GM21526 (cell line): Measurements from ENCODE around the gene SNURF.
A peak's percentile ranks its signal among the peaks of the same experiment; 100 is the strongest.
"Not testable (repeated sequence)": the region's sequence is repeated elsewhere in the genome, so short reads cannot be mapped to it uniquely, and the experiment has no call there.

Experiments
- ATAC-seq: cut with Tn5 transposase; IDR thresholded peaks from one replicate; pipeline ENCODE4 v1.9.1; 2021; ENCODE audit warnings: moderate library complexity; ENCODE audit not compliant: unreplicated experiment, low FRiP score

Gene SNURF, protein sequence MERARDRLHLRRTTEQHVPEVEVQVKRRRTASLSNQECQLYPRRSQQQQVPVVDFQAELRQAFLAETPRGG

GRCh38 chr15:24954783-24955530 is at the start of gene SNURF, which contains the start of gene SNRPN:
Gene SNURF (plus strand): TSS chr15:24954987. CDS start chr15:24955049, 62 bp downstream.
Gene SNRPN (plus strand): TSS chr15:24954987. CDS start chr15:24974454, 19,467 bp downstream.
- no peak for ATAC-seq

- no peak for ATAC-seq
Measured at GRCh38 chr15:24916305-24917009, 38.3 kb upstream of the SNURF start.

DNA sequence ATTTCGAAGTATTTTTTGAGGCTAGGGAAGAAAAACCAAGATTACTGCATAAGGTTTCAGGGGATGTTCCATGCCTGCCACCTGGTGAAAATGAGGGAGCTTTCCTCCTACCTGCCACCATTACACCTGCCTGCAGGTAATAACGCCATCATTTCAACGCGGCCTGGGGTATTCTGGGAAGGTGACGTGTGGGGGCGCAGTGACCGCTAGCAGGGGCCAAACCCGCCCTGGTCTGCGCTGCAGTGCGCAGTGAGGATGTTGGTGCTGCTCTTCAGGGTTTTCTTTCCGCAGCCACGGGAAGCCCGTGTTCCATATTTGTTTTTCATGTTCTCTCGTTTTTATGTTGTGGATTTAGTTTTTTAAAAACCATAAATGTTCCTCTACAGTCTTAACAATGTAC is 37.4 kb upstream of the SNURF start:
- ATAC-seq = no peak

GRCh38 chr15:24919446-24919845 is 35.3 kb upstream of the SNURF start:
- no peak for ATAC-seq

DNA sequence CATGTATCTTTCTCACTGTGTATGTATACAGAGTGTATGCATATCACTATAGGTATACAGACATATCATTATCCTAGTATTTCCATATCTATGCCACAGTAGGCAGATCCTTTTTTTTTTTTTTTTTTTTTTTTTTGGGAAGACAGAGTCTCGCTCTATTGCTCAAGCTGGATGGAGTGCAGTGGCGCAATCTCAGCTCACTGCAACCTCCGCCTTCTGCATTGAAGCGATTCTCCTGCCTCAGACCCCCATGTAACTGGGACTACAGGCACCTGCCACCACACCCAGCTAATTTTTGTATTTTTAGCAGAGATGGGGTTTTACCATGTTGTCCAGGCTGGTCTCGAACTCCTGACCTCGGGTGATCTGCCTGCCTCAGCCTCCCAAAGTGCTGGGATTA is 32.0 kb upstream of the SNURF start:
- not testable (repeated sequence) for ATAC-seq

GRCh38 chr15:24924153-24924552 is 30.6 kb upstream of the SNURF start:
- ATAC-seq = no peak

- no peak for ATAC-seq
Measured at GRCh38 chr15:24924621-24925020, 30.2 kb upstream of the SNURF start.

DNA sequence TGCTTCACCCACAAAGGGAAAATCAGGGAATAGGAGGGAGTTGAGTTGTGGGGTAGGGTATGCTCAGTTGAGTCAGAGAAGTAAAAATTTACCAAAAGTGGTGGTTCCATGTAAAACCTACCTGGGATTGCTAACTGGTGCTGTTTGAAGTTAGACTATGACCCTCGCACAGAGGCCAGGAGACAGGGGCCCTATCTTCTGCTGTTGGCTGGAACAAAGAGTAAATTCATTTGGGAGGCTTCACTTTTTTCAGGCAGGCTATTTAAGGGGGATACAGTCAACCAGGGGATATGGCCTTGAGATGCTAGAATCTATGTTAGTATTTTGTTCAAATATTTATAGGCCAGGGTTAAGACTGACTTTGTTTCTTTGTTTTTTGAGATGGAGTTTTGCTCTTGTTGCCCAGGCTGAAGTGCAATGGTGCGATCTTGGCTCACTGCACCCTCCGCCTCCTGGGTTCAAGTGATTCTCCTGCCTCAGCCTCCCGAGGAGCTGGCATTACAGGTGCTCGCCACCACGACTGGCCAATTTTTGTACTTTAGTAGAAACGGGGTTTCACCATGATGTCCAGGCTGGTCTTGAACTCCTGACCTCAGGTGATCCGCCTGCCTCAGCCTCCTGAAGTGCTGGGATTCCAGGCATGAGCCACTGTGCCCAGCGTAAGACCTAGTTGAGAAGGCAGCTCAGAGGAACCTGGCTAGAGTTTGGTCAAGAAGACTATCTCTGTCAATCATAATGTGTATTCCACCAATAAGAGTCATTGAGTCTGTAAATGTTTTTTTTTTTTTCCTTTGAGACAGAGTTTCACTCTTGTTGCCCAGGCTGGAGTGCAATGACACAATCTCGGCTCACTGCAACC is 22.7 kb upstream of the SNURF start:
- ATAC-seq = not testable (repeated sequence)

- ATAC-seq = no peak
Measured at GRCh38 chr15:24933716-24934115, 21.1 kb upstream of the SNURF start.

DNA sequence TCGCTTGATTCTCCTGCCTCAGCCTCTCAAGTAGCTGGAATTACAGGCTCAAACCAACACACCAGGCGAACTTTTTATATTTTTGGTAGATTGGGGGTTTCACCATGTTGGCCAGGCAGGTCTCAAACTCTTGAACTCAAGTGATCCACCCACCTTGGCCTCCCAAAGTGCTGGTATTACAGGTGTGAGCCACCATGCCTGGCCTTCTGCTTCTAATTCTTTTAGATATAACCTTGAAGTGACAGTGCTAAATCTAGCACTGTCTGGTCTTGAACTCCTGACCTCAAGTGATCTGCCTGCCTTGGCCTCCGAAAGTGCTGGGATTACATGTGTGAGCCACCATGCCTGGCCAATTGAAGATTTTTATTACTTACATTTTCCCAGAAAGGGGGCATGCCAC is 16.6 kb upstream of the SNURF start:
- not testable (repeated sequence) for ATAC-seq

DNA sequence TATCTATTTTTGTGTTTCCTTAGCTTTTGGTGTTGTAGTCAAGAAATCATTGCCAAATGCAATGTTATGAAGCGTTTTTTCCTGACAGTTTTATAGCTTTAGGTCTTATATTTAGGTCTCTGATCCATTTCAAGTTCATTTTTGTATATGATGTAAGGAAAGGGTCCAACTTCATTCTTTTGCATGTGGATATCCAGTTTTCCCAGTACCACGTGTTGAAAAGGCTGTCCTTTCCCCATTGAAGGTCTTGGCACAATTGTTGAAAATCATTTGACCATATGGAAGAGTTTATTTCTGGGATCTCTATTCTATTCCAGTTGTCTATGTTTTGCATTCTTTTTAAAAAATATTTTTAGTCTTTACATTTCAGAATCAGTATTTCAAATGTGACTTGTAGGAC is 14.6 kb upstream of the SNURF start:
- no peak for ATAC-seq

- no peak for ATAC-seq
Measured at GRCh38 chr15:24943361-24943760, 11.4 kb upstream of the SNURF start.

DNA sequence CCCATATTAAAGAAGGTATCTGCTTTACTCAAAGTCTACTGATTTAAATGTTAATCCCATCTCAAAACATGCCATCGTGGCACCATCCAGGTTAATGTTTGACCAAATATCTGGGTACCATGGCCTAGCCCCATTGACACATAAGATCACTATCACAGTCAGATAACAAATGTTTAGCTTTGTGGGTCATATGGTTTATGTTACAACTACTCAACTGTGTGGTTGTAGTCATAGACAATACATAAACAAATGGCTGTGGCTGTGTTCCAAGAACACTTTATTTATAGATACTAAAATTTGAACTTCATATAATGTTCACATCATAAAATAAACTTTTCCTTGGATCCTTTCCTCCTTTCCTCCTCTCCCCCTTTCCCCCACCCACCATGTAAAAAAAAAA is 9.8 kb upstream of the SNURF start:
- ATAC-seq = no peak

DNA sequence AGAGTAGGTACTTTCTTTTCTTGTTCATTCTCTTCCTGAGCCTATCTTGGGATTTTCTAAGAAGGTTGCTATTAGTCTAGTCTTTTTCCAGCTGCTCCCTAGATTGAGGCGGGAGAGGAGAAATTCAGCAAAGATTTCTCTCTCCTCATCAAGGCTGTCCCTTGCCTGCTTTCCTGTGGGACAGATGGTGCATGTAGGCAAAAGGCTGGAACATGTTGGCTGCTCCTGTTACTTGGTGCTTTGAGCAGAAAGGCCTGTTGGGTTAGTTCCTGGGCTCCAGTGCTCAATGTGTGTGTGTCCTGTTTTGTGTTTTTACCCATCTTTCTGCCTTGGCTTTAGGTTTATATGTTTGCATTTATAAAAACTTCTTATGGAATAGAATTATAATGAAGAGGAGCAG is 9.1 kb upstream of the SNURF start:
- ATAC-seq = no peak

- ATAC-seq = no peak
Measured at GRCh38 chr15:24948495-24948894, 6.3 kb upstream of the SNURF start.

DNA sequence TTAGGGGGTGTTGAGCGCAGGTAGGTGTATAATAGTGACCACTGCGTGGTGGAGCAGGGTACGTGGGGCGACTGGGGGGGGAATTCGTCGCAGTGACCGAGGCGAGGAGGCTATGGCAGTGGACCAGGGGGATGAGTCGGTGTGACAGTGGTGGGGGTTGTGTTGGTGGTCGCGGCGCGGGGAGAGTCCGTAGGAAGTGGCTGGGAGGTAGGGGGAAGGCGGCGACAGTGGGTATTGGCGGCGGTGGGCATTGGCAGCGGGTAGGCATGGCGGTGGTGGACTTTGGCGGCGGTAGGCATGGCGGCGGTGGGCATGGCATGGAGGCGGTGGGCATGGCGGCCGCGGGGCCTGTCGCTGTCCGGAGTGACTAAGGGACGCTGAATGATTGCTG is 739 bp downstream of the SNURF start:
- no peak for ATAC-seq

DNA sequence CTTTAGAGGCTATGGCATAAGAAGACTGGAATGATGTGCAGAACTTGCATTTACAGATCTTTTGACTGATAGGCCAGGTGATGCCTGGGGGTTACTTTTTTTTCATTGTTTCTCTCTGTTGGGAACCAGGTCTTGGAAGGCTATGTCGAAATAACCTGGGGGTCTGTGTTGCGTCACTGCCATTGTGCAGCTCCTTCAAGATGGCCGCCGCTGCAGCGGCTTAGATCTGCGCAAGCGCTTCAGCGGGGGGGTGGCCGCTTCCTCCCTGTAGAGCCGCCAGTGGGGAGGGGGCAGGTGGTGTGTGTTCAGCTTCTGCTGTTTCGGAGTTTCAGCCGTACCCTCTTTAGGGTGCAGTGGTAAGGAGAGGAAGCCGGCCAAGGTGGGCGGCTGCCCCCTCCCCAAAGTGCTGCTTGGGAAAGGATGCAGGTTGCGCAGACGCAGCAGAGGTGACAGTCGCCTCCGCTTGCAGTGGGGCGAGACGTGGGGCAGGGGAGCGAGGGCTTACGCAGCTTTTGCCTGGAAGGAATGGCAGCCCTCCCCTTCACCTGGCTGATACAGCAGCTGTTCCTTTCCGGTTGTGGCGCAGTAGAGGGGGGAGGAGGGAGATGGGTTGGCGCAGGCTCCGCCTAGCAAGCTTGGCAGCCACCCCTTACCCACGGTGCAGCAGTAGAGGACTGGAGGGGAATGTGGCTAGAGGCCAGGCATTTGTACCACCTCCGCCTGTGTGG is 1.5 kb downstream of the SNURF start:
- ATAC-seq = peak; percentile 60

DNA sequence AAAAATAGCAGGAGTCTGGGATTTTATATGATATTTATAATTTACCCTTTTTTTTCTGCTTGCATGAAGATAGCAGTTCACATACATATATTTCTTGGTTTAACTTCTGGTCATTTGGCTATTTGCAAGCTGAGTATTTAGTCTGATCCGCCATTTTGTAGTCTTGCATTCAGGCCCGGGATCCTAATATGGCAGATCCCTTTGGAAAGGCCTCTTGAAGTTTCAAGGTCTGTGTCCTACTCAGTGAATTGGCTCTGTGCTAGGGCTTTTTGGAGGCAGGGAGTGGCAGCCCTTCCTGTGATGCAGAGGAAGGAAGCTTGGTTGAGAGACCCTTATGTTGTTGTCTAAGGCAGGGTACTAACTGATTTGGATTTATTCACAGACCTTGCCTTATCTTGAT is 2.9 kb downstream of the SNURF start:
- no peak for ATAC-seq

- no peak for ATAC-seq
Measured at GRCh38 chr15:24961967-24962366, 7.2 kb downstream of the SNURF start.

DNA sequence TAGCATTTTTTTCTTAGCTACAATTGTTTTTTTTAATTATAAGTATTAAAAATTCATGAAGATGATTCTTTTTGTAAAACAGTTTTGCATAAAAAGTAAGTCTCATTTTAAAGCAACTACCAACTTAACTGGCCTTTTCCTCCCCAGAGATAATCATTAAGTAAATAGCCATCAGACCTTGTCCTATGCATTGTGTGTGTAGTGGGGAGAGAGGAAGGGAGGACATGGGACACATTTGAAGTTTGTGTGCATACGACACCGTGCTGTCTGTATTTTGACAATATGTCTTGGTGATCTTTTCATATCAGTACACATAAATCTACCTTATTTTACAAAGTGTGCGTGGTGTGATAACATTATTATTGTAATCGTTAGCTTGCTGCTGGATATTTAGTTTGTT is 8.1 kb downstream of the SNURF start:
- no peak for ATAC-seq
